K562 (cell line): Measurements from ENCODE around the gene CYP2C18. TPM values are rescaled to one million over a fixed set of nuclear protein-coding genes. Genes with fewer than 3 reads are reported as not detected.

Experiments
- ATAC-seq: fragments of 200-7000 bp; cut with Tn5 transposase; 3 replicates; pipeline ENCODE4 v1.9.1; 2020; ENCODE audit warnings: moderate library complexity
- BruUV-seq: library from RNA; stranded (reverse); fragments of 400-500 nt; replicated peaks from 2 replicates; lab custom pipeline; 2021; lab: Mats Ljungman, UMichigan
- CTCF ChIA-PET: fragments of 300-600 bp; formaldehyde crosslinking; extraction: SDS; loops from one replicate; lab custom pipeline; 2021; ENCODE audit warnings: low intra/inter-chr PET ratio; lab: Yijun Ruan, JAX
- POLR2A ChIA-PET: fragments of 300-600, 350-650 bp; sonication (Branson Sonifier 250); formaldehyde crosslinking; extraction: SDS; loops from one replicate; lab custom pipeline; 2021; ENCODE audit warnings: antibody characterized with exemption, inconsistent platforms; lab: Yijun Ruan, JAX
- DNase-seq, 4 experiments: peaks; one replicate each; pipeline versions ENCODE4 v3.0.0 to v3.0.0-alpha.2; 2011 to 2018; ENCODE audit warnings: low spot score in 3 of 4, mixed read lengths in 3 of 4; ENCODE audit errors: extremely low read depth in 1 of 4
- FAIRE-seq: peaks from 2 replicates; lab custom pipeline; 2011; peaks lifted over from hg19 to GRCh38; lab: Jason Lieb, UNC
- H2AFZ ChIP-seq: 2 replicates; pipeline ENCODE4 v1.6.0; 2011; ENCODE audit warnings: low read depth, low read length, control low read depth, inconsistent platforms
- H3K27ac ChIP-seq: fragments of 200-600 bp; 3 replicates; pipeline ENCODE4 v1.8.0; 2011; ENCODE audit warnings: low read depth, mild to moderate bottlenecking, control low read depth, inconsistent platforms, low read length, moderate library complexity, mixed read lengths; ENCODE audit errors: extremely low read depth
- H3K27me3 ChIP-seq, 2 experiments: fragments of 300-600 bp in 1 of 2; 2 replicates in 1 of 2; 3 replicates in 1 of 2; pipeline versions ENCODE4 v1.6.0 to v1.8.0; 2011; ENCODE audit warnings: inconsistent platforms in 2 of 2, low read length in 2 of 2, mild to moderate bottlenecking in 1 of 2, mixed read lengths in 1 of 2, moderate library complexity in 1 of 2; ENCODE audit not compliant: control insufficient read depth in 2 of 2, insufficient read depth in 2 of 2
- H3K36me3 ChIP-seq: fragments of 300-600 bp; 3 replicates; pipeline ENCODE4 v1.8.0; 2011; ENCODE audit warnings: mild to moderate bottlenecking, low read length, inconsistent platforms; ENCODE audit not compliant: control insufficient read depth, insufficient read depth
- H3K4me1 ChIP-seq, 2 experiments: fragments of 200-600 bp in 1 of 2; replicated peaks in 1 of 2; 2 replicates in 1 of 2; 3 replicates in 1 of 2; pipeline versions ENCODE4 v1.5.1 to v1.8.0; 2011; ENCODE audit warnings: inconsistent platforms in 2 of 2, low read length in 2 of 2, mild to moderate bottlenecking in 1 of 2, mixed read lengths in 1 of 2, moderate library complexity in 1 of 2; ENCODE audit not compliant: control insufficient read depth in 2 of 2, insufficient read depth in 2 of 2
- H3K4me2 ChIP-seq: 2 replicates; pipeline ENCODE4 v1.6.1; 2011; ENCODE audit warnings: low read length, control low read depth, inconsistent platforms, mixed read lengths; ENCODE audit not compliant: insufficient read depth
- H3K4me3 ChIP-seq: fragments of 200-600 bp; sonication (generic), shearing (Covaris generic); 2 replicates; pipeline ENCODE4 v1.5.1; 2016; ENCODE audit warnings: control low read depth, inconsistent platforms
- H3K79me2 ChIP-seq: fragments of 200-600 bp; 3 replicates; pipeline ENCODE4 v1.8.0; 2011; ENCODE audit warnings: low read length, inconsistent platforms; ENCODE audit not compliant: control insufficient read depth, insufficient read depth
- H3K9ac ChIP-seq, 2 experiments: 2 replicates each; pipeline versions ENCODE4 v1.6.0 to v1.6.1; 2011; ENCODE audit warnings: low read depth in 2 of 2, low read length in 2 of 2, control low read depth in 1 of 2, inconsistent platforms in 1 of 2, mild to moderate bottlenecking in 1 of 2, mixed read lengths in 1 of 2; ENCODE audit not compliant: insufficient read depth in 1 of 2
- H3K9me1 ChIP-seq: one replicate; pipeline ENCODE4 v1.6.0; 2011; ENCODE audit warnings: inconsistent platforms, mild to moderate bottlenecking, low read length, moderate library complexity; ENCODE audit not compliant: control insufficient read depth, insufficient read depth
- H3K9me3 ChIP-seq: replicated peaks from 2 replicates; pipeline ENCODE4 v1.5.1; 2011; ENCODE audit warnings: low read depth, low read length, inconsistent platforms; ENCODE audit not compliant: control insufficient read depth, insufficient read depth
- H4K20me1 ChIP-seq: replicated peaks from 2 replicates; pipeline ENCODE4 v1.6.1; 2011; ENCODE audit warnings: low read length, inconsistent platforms, mixed read lengths; ENCODE audit not compliant: control insufficient read depth, insufficient read depth
- ARNT ChIP-seq, 2 experiments: fragments of 450-650 bp; IDR thresholded peaks; 2 replicates each; pipeline ENCODE4 v1.6.1; 2016; ENCODE audit warnings: mild to moderate bottlenecking in 1 of 2
- FIP1L1 ChIP-seq: fragments of 200-400 bp; formaldehyde crosslinking; IDR thresholded peaks from 2 replicates; pipeline ENCODE4 v1.6.1; 2018; ENCODE audit warnings: mild to moderate bottlenecking, low read depth, low read length; ENCODE audit not compliant: poor library complexity, severe bottlenecking
- FOXO4 ChIP-seq: fragments of 450-650 bp; formaldehyde crosslinking; IDR thresholded peaks from 2 replicates; pipeline ENCODE4 v1.4.0; 2020; ENCODE audit warnings: mild to moderate bottlenecking, moderate library complexity
- GATAD2B ChIP-seq: fragments of 450-650 bp; IDR thresholded peaks from 2 replicates; pipeline ENCODE4 v1.6.1; 2017; ENCODE audit warnings: mild to moderate bottlenecking, borderline replicate concordance
- GTF2E2 ChIP-seq: fragments of 200-800 bp; sonication (Bioruptor generic); IDR thresholded peaks from 2 replicates; pipeline ENCODE4 v1.6.1; 2016; ENCODE audit warnings: missing genetic modification characterization, missing compliant biosample characterization
- HDAC1 ChIP-seq, 2 experiments: fragments of 450-650 bp; IDR thresholded peaks; 2 replicates each; pipeline ENCODE4 v1.6.1; 2016 to 2017; ENCODE audit warnings: inconsistent platforms in 1 of 2, mild to moderate bottlenecking in 1 of 2, moderate library complexity in 1 of 2
- KAT7 ChIP-seq: sonication (generic); formaldehyde crosslinking; IDR thresholded peaks from 2 replicates; pipeline ENCODE4 v1.8.0; 2022; ENCODE audit warnings: missing genetic modification reagents, mild to moderate bottlenecking, borderline replicate concordance
- NFIC ChIP-seq: fragments of 450-650 bp; IDR thresholded peaks from 2 replicates; pipeline ENCODE4 v1.6.1; 2017; ENCODE audit warnings: mild to moderate bottlenecking, inconsistent platforms
- RNF219 ChIP-seq: fragments of 250-450 bp; sonication (Bioruptor Pico); IDR thresholded peaks from 2 replicates; pipeline ENCODE4 v1.5.0; 2022; ENCODE audit warnings: mild to moderate bottlenecking
- ZBTB2 ChIP-seq: fragments of 450-650 bp; IDR thresholded peaks from 2 replicates; pipeline ENCODE4 v1.6.1; 2016; ENCODE audit warnings: antibody characterized with exemption
- ZBTB26 ChIP-seq: fragments of 450-650 bp; formaldehyde crosslinking; IDR thresholded peaks from 2 replicates; pipeline ENCODE4 v1.4.0; 2022; ENCODE audit warnings: missing genetic modification characterization
- ZFP30 ChIP-seq: fragments of 250-450 bp; sonication (Bioruptor Pico); IDR thresholded peaks from 2 replicates; pipeline ENCODE4 v1.8.0; 2022; ENCODE audit warnings: moderate library complexity, mild to moderate bottlenecking, inconsistent platforms, borderline replicate concordance
- ZNF121 ChIP-seq: sonication (generic); formaldehyde crosslinking; conservative IDR thresholded peaks from 2 replicates; pipeline ENCODE4 v1.8.0; 2022; ENCODE audit warnings: missing genetic modification reagents
- ZNF212 ChIP-seq: fragments of 450-650 bp; formaldehyde crosslinking; IDR thresholded peaks from 2 replicates; pipeline ENCODE4 v1.4.0; 2020; ENCODE audit warnings: mild to moderate bottlenecking
- ZNF639 ChIP-seq, 2 experiments: fragments of 200-800 bp in 1 of 2; sonication (Bioruptor generic) in 1 of 2; sonication (generic) in 1 of 2; formaldehyde crosslinking in 1 of 2; IDR thresholded peaks in 1 of 2; conservative IDR thresholded peaks in 1 of 2; 2 replicates each; pipeline versions ENCODE4 v1.5.0 to v1.6.1; 2016 to 2020; ENCODE audit warnings: missing compliant biosample characterization in 1 of 2, missing genetic modification characterization in 1 of 2, missing genetic modification reagents in 1 of 2
- ZNF695 ChIP-seq: fragments of 450-650 bp; formaldehyde crosslinking; IDR thresholded peaks from 2 replicates; pipeline ENCODE4 v1.4.0; 2020; ENCODE audit warnings: mild to moderate bottlenecking, moderate library complexity
- whole genome bisulfite sequencing: fragments of 100-300 bp; shearing (Covaris generic); methylation state at CpG from one replicate; pipeline ENCODE4 v1.1.6; 2016; ENCODE audit warnings: low coverage, mixed read lengths; ENCODE audit not compliant: insufficient coverage; ENCODE audit errors: missing lambda C conversion rate; 5-methylcytosine and 5-hydroxymethylcytosine counted together
- in situ Hi-C: fragments of 300-500 bp; cut with MboI; formaldehyde crosslinking; loops from 4 replicates; pipeline ENCODE4 v1.15.0; 2018; ENCODE audit warnings: inconsistent platforms, mixed read lengths
- intact Hi-C: fragments of 100-400 bp; cut with micrococcal nuclease; formaldehyde crosslinking; loops from 2 replicates; pipeline ENCODE4 v1.14.2; 2022
- polyA plus RNA-seq, 8 experiments: library from polyadenylated mRNA; depleted of rRNA in 4 of 8; stranded (reverse) in 5 of 8; unstranded in 3 of 8; fragments of >200 nt; fragmentation: Nextera tagmentation in 2 of 8; fragmentation: Illumina TruSeq in 1 of 8; extraction: Ambion mirVana in 2 of 8; extraction: Trizol in 1 of 8; gene quantifications; 2 replicates each; pipeline versions ENCODE4 v1.2.1 to v1.2.3, GENCODE V29; 2011 to 2014; ENCODE audit warnings: inconsistent platforms in 1 of 8, missing spikeins in 1 of 8
- total RNA-seq, 7 experiments: library from RNA; depleted of rRNA in 6 of 7; stranded (reverse); fragments of >200 nt in 6 of 7; fragmentation: Illumina TruSeq in 2 of 7; extraction: Trizol in 2 of 7; gene quantifications; 2 replicates each; pipeline versions ENCODE4 v1.2.1 to v1.2.3, GENCODE V29; 2011 to 2021; ENCODE audit warnings: low replicate concordance in 1 of 7

Gene CYP2C18
- total and polyA plus RNA-seq, 9 of the 15 experiments (the other 6 are each of a cell fraction or from before 2014, with no cell fraction given) = not detected

- no peak for DNase-seq
- Histone ChIP-seq H3K4me3 (no peak overlapping the region), H3K9me3 (no peaks in the 10 kb centered on the region), H2AFZ (no peak overlapping the region), H4K20me1 (no peaks in the 10 kb centered on the region), H3K27ac (no peak overlapping the region), H3K27me3 (peaks cover 0 to 17% of the 10 kb centered on the region in 2 experiments; a peak in 1 of 5 replicates), H3K4me1 (no peaks in the 10 kb centered on the region), H3K36me3 (no peaks in the 10 kb centered on the region), H3K4me2 (no peak overlapping the region), H3K79me2 (no peaks in the 10 kb centered on the region), H3K9me1 (no peaks in the 10 kb centered on the region), H3K9ac (no peak overlapping the region)
- ChIA-PET CTCF (no interaction called here), POLR2A (no interaction called here)
- in situ Hi-C loops (no loop called here), intact Hi-C loops (no loop called here)
- WGBS = 0% methylated on average over 2 of the region's 2 CpGs
- no TSS peak for BruUV-seq
- ATAC-seq = no peak
- FAIRE-seq = no peak
- no peak for TF ChIP-seq GTF2E2
- no peak for TF ChIP-seq ZBTB2
- no peak for TF ChIP-seq RNF219 (CRISPR knock-in tag)
- no peak for TF ChIP-seq NFIC
- TF ChIP-seq ZNF212 (CRISPR knock-in tag) = no peak
- no peak for TF ChIP-seq ZNF639 (CRISPR knock-in tag; conservative IDR thresholded peaks at IDR 0.05 in 1 of 2, IDR thresholded peaks at IDR 0.05 in 1 of 2)
- TF ChIP-seq ARNT (IDR thresholded peaks at IDR 0.05) = no peak
- TF ChIP-seq FIP1L1 = no peak
- no peak for TF ChIP-seq FOXO4 (CRISPR knock-in tag)
- TF ChIP-seq ZNF121 (CRISPR knock-in tag) = no peak
- no peak for TF ChIP-seq GATAD2B
- no peak for TF ChIP-seq KAT7
- no peak for TF ChIP-seq ZBTB26
- no peak for TF ChIP-seq HDAC1 (IDR thresholded peaks at IDR 0.05)
- TF ChIP-seq ZNF695 (CRISPR knock-in tag) = no peak
- TF ChIP-seq ZFP30 (CRISPR knock-in tag) = no peak
These were observed 38.2 kb upstream of the CYP2C18 start for GRCh38 chr10:94645285-94645684.
